GM20000 (cell line): ENCODE results near the gene PPP2R2D.

Experiments
- DNase-seq: peaks from one replicate; pipeline ENCODE4 v3.0.0; 2012; ENCODE audit warnings: low spot score
- TF ChIP-seq, protein P1 (sequence below): IDR thresholded peaks from 2 replicates; pipeline ENCODE4 v1.5.1; 2012; ENCODE audit warnings: mild to moderate bottlenecking, control low read depth; ENCODE audit errors: extremely low read depth, missing control alignments

PPP2R2D gene

DNA sequence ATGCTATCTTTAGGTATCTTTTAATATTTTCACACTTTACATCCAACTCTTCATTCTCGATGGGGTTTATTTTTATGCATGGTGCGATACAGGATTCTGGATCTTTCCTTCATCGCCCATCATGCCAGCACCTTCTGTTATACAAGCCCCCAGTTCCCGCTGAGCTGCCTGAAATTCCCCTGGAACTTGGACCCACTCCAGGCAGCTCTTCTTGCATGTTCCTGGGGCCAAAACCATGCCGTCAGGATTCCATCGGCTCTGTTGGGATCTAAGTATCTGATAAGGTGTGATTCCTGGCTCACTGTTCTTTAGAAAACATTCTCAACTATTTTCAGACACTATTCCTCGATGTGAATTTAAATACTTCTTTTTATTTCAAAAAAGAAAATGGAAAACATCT is 40.5 kb upstream of the PPP2R2D start:
- DNase-seq: no peak
- TF ChIP-seq, protein P1, sequence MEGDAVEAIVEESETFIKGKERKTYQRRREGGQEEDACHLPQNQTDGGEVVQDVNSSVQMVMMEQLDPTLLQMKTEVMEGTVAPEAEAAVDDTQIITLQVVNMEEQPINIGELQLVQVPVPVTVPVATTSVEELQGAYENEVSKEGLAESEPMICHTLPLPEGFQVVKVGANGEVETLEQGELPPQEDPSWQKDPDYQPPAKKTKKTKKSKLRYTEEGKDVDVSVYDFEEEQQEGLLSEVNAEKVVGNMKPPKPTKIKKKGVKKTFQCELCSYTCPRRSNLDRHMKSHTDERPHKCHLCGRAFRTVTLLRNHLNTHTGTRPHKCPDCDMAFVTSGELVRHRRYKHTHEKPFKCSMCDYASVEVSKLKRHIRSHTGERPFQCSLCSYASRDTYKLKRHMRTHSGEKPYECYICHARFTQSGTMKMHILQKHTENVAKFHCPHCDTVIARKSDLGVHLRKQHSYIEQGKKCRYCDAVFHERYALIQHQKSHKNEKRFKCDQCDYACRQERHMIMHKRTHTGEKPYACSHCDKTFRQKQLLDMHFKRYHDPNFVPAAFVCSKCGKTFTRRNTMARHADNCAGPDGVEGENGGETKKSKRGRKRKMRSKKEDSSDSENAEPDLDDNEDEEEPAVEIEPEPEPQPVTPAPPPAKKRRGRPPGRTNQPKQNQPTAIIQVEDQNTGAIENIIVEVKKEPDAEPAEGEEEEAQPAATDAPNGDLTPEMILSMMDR: no peak

DNA sequence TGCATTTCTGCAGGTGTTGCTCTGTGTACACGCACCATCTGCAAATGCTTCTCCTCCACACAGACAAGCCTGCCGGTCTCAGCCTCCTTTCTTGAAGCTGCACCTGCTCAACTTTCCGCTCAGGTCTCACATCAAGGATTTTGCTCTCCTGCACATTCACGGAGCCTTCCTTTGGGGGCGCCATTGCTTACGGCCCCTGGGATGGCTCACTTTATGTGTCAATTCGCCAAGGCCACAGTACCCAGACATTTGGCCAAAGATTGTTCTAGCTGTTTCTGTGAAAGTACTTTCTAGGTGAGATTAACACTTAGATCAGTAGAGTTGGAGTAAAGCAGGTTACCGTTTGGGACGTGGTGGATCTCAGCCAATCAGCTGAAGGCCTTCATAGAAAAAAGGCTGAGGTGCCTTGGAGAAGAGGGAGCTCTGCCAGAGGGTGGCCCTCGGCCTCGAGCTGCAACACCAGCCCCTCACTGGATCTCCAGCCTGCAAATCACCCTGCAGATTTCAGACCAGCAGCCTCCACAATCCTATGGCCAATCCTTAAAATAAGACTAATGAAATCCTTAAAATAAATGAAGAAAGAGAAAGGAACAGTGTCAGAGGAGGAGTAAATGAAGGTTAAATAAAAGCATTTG is 39.9 kb upstream of the PPP2R2D start:
- DNase-seq: no peak
- TF ChIP-seq, protein P1: no peak

DNA sequence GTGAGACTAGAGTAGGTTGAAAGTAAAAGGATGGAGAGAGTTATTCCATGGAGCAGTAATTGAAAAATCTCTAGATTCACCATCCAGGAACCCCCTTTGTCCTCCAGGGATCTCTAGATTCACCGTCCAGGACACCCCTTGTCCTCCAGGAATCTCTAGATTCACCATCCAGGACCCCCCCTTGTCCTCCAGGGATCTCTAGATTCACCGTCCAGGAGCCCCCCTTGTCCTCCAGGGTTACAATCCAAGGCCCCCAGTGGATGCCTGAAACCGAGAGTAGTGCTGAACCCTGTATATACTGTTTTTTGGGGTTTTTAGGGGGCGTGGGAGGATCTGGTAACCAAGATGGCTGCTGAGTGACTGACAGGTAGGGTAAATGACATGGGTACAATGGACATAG is 38.3 kb upstream of the PPP2R2D start:
- no peak for DNase-seq
- TF ChIP-seq, protein P1: no peak

DNA sequence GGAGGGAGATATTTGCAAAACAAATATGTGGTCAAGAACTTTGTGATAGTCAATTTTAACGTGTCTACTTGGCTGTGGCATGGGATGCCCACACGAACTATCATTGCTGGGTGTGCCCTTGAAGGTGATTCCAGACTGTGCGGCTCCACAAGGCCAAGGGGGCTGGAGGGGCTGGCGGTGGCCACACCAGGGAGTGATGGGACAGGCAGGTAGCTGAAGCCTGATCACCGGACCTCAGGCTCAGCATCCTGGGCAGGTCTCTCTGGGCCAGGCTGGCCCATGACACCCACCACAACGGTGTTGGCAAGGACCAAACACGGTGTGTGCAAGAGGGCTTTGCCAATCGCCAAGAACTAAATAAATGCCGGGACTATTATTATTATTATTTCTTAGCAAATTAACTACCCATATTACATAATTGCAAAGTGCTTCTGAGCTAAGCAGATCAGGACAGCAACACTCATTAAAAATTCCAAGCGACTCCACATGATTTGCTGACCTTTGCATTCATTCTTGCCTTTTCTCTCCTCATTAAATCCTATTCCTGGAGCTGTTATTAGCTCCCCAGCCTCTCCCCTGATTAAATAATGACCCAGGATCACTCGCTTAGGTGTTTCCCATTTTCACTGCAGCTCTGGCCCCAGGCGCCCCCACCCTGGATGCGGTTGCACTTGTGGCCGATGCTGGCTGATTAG is 35.4 kb upstream of the PPP2R2D start:
- TF ChIP-seq, protein P1: no peak
- DNase-seq: no peak

DNA sequence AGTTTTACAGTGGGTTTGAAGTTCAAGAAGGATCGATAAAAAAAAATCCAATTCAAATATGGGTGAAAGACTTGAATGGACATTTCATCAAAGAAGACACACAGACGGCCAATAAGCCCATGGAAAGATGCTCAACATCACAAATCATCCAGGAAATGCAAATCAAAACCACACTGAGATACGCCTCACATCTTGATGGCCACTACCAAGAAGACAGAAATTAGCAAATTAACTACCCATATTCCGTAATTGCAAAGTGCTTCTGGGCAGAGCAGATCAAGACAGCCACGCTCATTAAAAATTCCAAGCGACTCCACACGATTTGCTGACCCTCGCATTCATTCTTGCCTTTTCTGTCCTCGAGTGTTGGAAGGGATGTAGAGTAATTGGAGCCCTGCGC is 34.1 kb upstream of the PPP2R2D start:
- no peak for DNase-seq
- TF ChIP-seq, protein P1: no peak

DNA sequence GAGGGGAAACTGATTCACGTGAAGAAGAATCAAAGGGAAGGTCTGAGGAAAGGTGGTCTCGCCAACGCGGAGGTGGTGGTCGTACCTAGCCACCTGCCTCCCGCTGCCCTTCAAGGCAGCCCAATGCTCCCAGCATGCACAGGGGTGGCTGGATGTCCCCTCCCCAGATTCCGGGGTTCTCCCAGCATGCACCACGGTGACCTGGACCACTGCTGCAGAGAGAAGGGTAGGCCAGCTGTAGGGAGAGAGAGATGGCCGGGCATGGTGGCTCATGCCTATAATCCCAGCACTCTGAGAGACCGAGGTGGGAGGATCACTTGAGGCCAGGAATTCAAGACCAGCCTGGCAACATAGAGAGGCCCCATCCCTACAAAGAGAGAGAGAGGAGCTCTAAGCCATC is 32.4 kb upstream of the PPP2R2D start:
- TF ChIP-seq, protein P1: no peak
- DNase-seq: no peak

DNA sequence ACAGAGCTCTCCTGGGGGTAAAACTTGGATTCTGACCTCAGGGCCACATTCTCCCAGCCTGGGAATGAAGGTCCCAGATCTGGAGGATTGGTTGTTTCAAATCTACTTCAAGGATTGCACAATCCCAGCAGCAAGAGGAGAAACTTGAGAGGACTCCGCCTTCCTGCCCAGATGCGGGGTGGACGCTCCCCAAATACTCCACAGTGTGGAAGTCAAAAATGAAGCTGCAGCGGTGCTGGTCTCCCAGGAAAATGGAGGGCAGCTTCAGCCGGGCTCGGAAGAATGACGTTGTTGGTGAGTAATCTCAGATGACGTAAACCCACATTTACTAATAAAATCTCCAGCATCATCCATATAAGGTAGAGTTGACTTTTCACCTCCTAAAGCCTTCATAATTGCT is 31.5 kb upstream of the PPP2R2D start:
- DNase-seq: no peak

More for the DNA sequence above, 31.5 kb upstream of the PPP2R2D start:
- TF ChIP-seq, protein P1: no peak
